Lung microvascular endothelial cell (primary cell): ENCODE data around the gene RASSF7. TPM values are rescaled to one million over a fixed set of nuclear protein-coding genes. Genes with fewer than 3 reads are reported as not detected.
"Not testable (repeated sequence)": the region's sequence is repeated elsewhere in the genome, so short reads cannot be mapped to it uniquely, and the experiment has no call there.

Source experiments
- DNase-seq, 2 donors: peaks; one replicate each; pipeline versions ENCODE4 v3.0.0 to v3.0.0-alpha.2; 2010; ENCODE audit warnings: low read depth in 2 of 2
- total RNA-seq: library from RNA; depleted of rRNA; stranded (reverse); fragments of >200 nt; gene quantifications from 2 replicates; pipeline ENCODE4 v1.2.1, GENCODE V29; 2014

Gene RASSF7
- total RNA-seq, 1 donor from 2014 or later: 18.1 TPM

GRCh38 chr11:565921-566509, 5.2 kb downstream of the RASSF7 start:
- no peak for DNase-seq

DNA sequence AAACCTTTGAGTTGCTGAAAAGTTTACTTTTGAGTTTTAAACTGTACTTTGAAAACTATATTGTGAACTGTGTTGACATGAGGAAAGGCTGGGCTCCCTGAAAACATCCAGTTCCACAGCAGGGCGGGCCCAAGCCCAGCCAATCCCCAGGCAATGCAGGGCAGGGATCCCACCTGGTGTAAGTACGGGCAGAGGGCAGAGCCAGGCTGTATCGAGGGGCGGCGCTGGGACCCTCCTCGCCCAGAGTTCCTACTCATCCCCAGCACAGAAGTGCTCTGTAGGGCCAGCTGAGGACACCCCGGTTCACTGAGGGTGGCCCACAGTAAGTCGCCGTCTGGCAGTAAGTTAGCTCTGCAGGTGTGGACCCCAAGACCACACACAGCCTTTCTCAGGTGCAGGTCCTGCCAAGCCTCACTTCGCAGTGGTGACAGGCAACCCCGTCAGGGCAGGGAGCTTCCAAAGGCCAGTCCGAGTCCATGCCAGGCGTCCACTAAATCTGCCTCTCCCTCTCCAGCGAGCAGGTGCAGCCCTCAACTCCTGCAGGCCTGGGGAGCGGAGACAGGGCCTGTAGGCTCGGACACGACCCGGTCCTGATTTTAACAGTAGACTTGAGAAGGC, 6.3 kb downstream of the RASSF7 start:
- DNase-seq: no peak

DNA sequence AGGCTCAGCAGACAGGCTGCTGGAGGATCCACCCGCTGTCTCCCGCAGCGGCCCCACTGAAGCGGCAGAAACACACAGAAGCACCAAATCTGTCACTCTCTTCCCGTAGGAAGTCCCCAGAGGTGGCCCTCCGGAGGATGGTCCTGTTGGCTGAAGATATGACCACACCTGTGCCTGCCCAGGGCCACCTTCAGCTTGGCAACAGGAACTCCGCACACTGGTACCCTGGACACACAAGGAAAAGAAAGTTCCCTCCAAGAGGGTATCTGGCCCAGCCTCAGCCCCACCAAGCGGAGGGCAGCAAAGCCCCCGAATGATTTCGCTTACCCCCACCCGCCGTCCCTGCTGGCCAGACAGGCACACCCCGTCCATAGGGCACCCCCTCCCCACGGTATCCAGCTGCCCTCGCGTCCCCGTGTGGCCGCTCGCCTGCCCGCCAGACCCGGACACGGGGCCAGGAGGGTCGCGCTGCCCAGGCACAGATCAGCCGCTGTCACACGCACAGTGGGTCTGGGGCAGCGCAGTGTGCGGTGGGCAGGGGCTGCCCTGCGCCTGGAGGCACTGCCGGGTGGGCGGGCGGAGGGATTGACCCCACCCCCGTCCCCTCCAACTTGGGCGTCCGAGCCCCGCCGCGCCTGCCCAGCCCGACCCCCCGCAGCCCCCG, 7.0 kb downstream of the RASSF7 start:
- DNase-seq: no peak

- DNase-seq: peak; percentile 88 to 95
Observed at GRCh38 chr11:568306-569157, 7.8 kb downstream of the RASSF7 start.

GRCh38 chr11:569158-569885, 8.6 kb downstream of the RASSF7 start:
- no peak for DNase-seq

DNA sequence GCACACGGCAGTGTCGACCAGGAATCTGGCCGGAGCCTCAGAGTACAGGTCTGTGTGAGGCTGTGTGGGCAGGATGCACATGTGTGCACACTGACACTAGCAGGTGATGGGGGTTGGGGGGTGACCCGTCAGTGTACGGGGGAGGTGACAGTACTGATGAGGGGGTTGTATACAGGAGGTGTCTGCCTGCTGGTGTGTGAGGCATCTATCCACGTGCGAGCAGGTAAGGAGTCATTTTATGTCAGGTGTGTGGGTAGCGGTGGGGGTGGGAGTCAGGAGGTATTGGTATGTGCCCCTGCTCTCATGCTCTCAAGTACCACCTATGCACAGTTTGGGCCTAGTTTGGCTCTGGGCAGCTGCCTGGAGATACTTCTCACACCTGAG, 11.0 kb downstream of the RASSF7 start:
- no peak for DNase-seq

GRCh38 chr11:573146-573759, 12.5 kb downstream of the RASSF7 start:
- no peak for DNase-seq

- not testable (repeated sequence) for DNase-seq
Observed at GRCh38 chr11:574031-574570, 13.3 kb downstream of the RASSF7 start.

DNA sequence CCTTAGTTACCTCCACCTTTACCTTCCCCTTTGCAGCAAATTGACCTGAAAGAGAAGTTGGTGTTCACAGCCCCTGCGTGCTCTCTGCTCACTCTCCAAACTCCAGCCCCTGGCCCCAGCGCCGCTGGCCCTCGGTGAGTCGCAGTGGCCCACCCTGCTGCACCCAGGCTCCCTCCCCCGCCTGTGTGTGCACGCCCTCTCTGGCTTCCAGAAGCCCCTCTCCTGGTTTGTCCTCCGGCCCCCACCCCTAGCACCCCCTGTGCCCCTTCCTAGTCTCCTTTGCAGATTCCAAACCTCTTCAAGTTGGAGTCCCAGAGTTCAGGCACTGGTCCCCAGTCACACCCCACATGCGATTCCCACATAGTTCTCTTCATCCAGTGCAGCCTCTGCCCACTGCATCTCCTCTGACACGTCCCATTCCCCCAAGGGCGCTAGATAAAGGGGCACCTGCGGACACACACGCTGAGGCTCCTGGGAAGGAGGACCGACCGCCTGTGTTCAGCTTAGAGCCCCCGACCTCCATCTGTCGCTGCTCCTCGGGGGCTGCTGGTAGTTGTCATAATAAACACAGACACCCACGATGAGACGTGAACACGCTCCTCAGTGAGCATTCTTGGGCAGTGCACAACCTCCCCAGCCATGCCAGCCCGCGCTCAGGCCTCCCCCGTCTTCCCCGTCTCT, 14.0 kb downstream of the RASSF7 start:
- no peak for DNase-seq

DNA sequence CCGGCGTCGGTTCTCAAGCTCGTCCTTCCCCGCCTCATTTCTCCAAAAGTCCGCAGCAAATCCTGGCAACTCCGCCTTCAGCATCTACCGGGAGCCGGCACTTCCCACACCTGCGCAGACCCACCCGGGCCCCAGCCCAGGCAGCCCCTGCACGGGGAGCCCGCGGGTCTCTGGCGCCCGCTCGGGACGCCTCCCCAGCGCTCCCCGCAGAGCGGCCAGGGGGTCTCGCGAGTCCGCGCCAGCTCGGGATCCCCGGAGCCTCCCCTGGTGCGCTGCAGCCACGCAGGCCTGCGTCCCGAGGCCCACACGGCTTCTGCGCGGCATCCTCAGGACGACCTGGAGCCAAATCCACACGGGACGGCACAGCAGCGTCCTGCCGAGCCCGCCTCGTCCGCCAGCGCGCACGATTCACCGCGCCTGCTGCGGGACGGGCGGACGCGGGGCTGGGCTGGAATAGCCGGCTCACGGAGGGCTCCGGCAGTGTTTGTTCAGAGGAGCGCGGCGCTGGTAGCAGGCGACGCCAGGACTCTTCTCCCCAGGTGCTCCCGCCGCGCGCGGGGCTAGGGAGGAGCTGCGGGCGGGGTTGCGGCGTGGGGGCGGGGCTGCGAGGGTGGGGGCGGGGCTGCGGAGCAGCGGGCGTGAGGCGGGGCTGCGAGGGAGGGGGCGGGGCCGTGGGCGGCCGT, 14.7 kb downstream of the RASSF7 start:
- DNase-seq: peak in 1 of 2 donors; percentile 14

DNA sequence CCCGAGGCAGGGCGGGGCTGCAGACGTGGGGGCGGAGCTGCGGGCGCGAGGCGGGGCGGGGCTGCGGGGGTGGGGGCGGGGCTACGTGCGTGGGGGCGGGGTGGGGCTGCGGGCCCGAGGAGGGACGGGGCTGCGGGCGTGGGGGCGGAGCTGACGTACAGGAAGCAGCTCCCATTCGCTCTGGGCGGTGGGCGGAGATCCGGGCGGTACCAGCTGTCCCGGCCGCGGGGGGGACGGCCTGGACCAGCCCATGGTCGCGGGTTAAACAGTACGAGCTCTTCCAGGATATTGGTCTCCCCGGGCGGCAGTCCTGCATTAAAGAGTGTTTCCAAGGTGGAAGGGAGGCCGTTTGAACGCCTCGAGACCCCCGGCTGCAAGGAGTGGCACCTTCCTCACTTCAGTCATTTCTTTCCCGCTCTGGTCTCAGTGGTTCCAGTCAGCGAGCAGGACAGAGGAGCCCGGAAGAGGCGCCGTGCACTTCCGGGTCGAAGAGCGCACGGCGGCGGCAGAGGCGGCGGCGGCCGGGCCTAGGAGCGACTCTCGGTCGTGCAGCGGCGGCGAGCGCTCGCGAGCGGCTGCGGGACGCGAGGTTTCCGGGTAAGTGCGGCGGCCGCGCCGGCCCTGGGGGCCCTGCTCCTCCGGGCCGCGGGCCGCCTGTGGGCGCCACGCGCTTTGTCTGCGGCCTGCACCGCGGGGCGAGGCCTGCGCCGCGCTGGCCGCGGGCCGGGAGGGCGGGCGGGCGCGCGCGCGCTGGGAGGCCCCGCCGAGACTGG, 15.4 kb downstream of the RASSF7 start, which contains the start of gene PHRF1:
Gene PHRF1, plus strand, starts transcription at position 475 of the 773 bp plus-strand sequence. CDS start 5,043 bp downstream, outside the sequence.
- DNase-seq: peak; percentile 96 to 98

- DNase-seq: peak; percentile 17 to 29
Observed at GRCh38 chr11:576811-577610, 16.2 kb downstream of the RASSF7 start.

GRCh38 chr11:577611-577894, 16.8 kb downstream of the RASSF7 start:
- no peak for DNase-seq

GRCh38 chr11:578276-579035, 17.7 kb downstream of the RASSF7 start:
- DNase-seq: no peak

DNA sequence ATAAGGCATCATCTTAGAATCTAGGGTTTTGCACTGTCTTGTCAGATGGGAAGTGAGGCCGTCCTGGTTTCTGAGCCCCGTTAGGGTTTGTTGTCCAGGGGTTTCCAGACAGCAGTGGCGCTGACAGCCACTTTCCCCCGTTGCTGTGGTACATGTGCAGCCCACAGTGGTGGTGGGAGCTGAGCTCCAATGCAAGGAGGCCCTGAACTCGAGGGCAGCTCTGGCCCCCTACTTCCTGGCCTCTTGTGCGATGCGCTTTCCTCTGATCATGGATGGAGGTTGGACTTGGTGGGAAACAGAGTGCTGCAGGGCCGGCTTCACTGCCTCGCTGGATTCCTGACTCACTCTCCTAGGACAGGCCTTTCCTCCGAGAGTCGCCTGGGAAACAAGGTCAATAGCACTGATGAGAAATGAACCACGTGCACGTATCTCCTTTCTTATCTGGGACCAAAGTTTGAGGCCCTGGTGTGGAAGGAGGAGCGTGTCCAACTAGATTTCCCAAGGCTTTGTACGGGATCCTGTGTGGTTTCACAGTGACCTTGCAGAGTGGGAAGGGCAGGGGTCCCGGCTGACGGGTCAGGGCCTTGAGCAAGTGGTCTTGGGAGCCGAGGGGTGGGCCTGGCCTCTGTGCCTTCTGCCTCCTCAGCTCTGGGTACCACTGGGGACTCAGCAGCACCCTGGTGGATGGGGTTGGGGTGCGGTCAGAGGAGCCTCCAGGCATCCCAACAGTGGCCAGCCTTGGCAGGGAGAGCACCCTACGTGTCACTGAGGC, 19.2 kb downstream of the RASSF7 start:
- DNase-seq: peak in 1 of 2 donors; percentile 37

DNA sequence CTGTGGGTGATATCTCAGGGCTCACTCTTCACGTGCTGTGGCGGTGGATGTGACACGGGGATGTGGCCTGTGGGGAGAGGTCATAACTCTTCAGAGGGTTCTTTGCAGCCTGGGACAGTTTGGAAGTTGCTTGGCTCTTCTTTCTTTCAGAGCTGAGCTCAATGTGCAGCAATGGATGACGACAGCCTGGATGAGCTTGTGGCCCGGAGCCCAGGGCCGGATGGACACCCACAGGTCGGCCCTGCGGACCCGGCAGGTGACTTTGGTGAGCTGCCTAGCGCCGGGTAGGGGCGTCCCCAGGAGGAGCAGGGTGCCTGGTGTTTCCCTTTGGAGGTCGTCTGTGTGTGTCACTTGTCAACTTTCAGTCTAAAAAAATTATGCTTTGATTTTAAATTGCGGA, 20.6 kb downstream of the RASSF7 start:
- no peak for DNase-seq
